B cell (primary cell): ENCODE data around the gene URGCP. TPM values are rescaled to one million over a fixed set of nuclear protein-coding genes. Genes with fewer than 3 reads are reported as not detected.

Experiments
- ATAC-seq: fragments of 200-7000 bp; cut with Tn5 transposase; one replicate; pipeline ENCODE4 v1.10.0; 2021; ENCODE audit warnings: low read depth, mild to moderate bottlenecking, moderate number of reproducible peaks, moderate library complexity
- CTCF ChIA-PET: fragments of 350-600 bp; sonication (Branson Sonifier 250); formaldehyde crosslinking; loops from one replicate; lab custom pipeline; 2021; ENCODE audit warnings: antibody characterized with exemption, inconsistent platforms; lab: Charles Lee
- POLR2A ChIA-PET: fragments of 350-600 bp; sonication (Branson Sonifier 250); formaldehyde crosslinking; loops from one replicate; lab custom pipeline; 2021; ENCODE audit warnings: antibody characterized with exemption; lab: Charles Lee
- DNase-seq: peaks from one replicate; pipeline ENCODE4 v3.0.0; 2013
- H2AFZ ChIP-seq: 2 replicates; pipeline ENCODE4 v1.6.1; 2012; ENCODE audit warnings: mild to moderate bottlenecking, low read depth, low read length; ENCODE audit not compliant: insufficient read depth, poor library complexity, severe bottlenecking
- H3K27ac ChIP-seq, 2 donors: 1 replicate in 1 of 2; 2 replicates in 1 of 2; pipeline ENCODE4 v1.5.1; 2012 to 2013; ENCODE audit warnings: low read length in 2 of 2, mild to moderate bottlenecking in 2 of 2, moderate library complexity in 1 of 2
- H3K27me3 ChIP-seq, 4 experiments: fragments of 200-600 bp in 1 of 4; sonication (generic) in 1 of 4; replicated peaks in 1 of 4; 1 replicate in 2 of 4; 2 replicates in 2 of 4; pipeline versions ENCODE4 v1.6.1 to v1.7.0; 2013 to 2016; ENCODE audit warnings: low read length in 3 of 4, mild to moderate bottlenecking in 2 of 4, mixed read lengths in 1 of 4, moderate library complexity in 1 of 4; ENCODE audit not compliant: insufficient read depth in 4 of 4, control insufficient read depth in 3 of 4; ENCODE audit errors: control extremely low read depth in 1 of 4
- H3K36me3 ChIP-seq, 2 experiments: replicated peaks in 1 of 2; 1 replicate in 1 of 2; 2 replicates in 1 of 2; pipeline versions ENCODE4 v1.6.1 to v1.7.1; 2013; ENCODE audit warnings: low read length in 1 of 2; ENCODE audit not compliant: insufficient read depth in 2 of 2, control insufficient read depth in 1 of 2; ENCODE audit errors: control extremely low read depth in 1 of 2, extremely low read depth in 1 of 2
- H3K4me1 ChIP-seq, 2 donors: fragments of 200-600 bp in 1 of 2; sonication (generic) in 1 of 2; 1 replicate in 1 of 2; 2 replicates in 1 of 2; pipeline versions ENCODE4 v1.5.1 to v1.6.1; 2013 to 2017; ENCODE audit warnings: low read length in 2 of 2; ENCODE audit not compliant: control insufficient read depth in 2 of 2, insufficient read depth in 2 of 2
- H3K4me2 ChIP-seq: replicated peaks from 2 replicates; pipeline ENCODE3; 2012; ENCODE audit warnings: mild to moderate bottlenecking, low read depth, low read length; ENCODE audit not compliant: poor library complexity, severe bottlenecking
- H3K4me3 ChIP-seq, 5 experiments: fragments of 200-600 bp in 1 of 5; sonication (generic) in 1 of 5; 1 replicate in 3 of 5; 2 replicates in 2 of 5; pipeline versions ENCODE4 v1.5.1 to v1.7.0; 2011 to 2016; ENCODE audit warnings: low read length in 4 of 5, mild to moderate bottlenecking in 4 of 5, low read depth in 2 of 5, control low read depth in 1 of 5, moderate library complexity in 1 of 5; ENCODE audit not compliant: insufficient read depth in 1 of 5; ENCODE audit errors: control extremely low read depth in 1 of 5, extremely low read depth in 1 of 5
- H3K79me2 ChIP-seq: fragments of 200-600 bp; sonication (generic); one replicate; pipeline ENCODE4 v1.6.0; 2016; ENCODE audit warnings: low read length; ENCODE audit not compliant: control insufficient read depth, insufficient read depth
- H3K9ac ChIP-seq: fragments of 200-600 bp; sonication (generic); 2 replicates; pipeline ENCODE4 v1.6.1; 2017; ENCODE audit warnings: mild to moderate bottlenecking, low read length, moderate library complexity
- H3K9me3 ChIP-seq, 3 donors: one replicate each; pipeline versions ENCODE4 v1.6.1 to v1.7.1; 2013; ENCODE audit warnings: low read length in 2 of 3; ENCODE audit not compliant: control insufficient read depth in 2 of 3, insufficient read depth in 1 of 3; ENCODE audit errors: control extremely low read depth in 1 of 3
- H4K20me1 ChIP-seq: 2 replicates; pipeline ENCODE4 v1.6.0; 2012; ENCODE audit warnings: mild to moderate bottlenecking, low read length; ENCODE audit not compliant: insufficient read depth, control insufficient read depth, poor library complexity, severe bottlenecking
- H3K27ac Mint-ChIP-seq: one replicate; pipeline ENCODE4 v1.8.0; 2021; ENCODE audit warnings: mixed read lengths
- H3K27me3 Mint-ChIP-seq: one replicate; pipeline ENCODE4 v1.8.0; 2021; ENCODE audit warnings: mixed read lengths
- H3K4me1 Mint-ChIP-seq: one replicate; pipeline ENCODE4 v1.8.0; 2021; ENCODE audit warnings: mixed read lengths
- H3K4me3 Mint-ChIP-seq: one replicate; pipeline ENCODE4 v1.8.0; 2021; ENCODE audit warnings: mixed read lengths
- H3K9me3 Mint-ChIP-seq: one replicate; pipeline ENCODE4 v1.8.0; 2022; ENCODE audit warnings: mixed read lengths; ENCODE audit not compliant: insufficient read depth
- CTCF ChIP-seq: fragments of 200-600 bp; IDR thresholded peaks from one replicate; pipeline ENCODE4 v1.8.0; 2022; ENCODE audit warnings: antibody characterized with exemption, mild to moderate bottlenecking
- EZH2 ChIP-seq: IDR thresholded peaks from 2 replicates; pipeline ENCODE4 v1.6.1; 2012; ENCODE audit warnings: borderline replicate concordance, low read depth, mild to moderate bottlenecking, moderate library complexity, low read length; ENCODE audit not compliant: insufficient read depth, poor library complexity, severe bottlenecking
- WGBS: methylation state at CpG from one replicate; pipeline ENCODE4 v1.1.5; 2013; ENCODE audit warnings: missing lambda C conversion rate; ENCODE audit not compliant: insufficient coverage; 5-methylcytosine and 5-hydroxymethylcytosine counted together
- intact Hi-C: fragments of 100-400 bp; cut with micrococcal nuclease; formaldehyde crosslinking; loops from one replicate; pipeline ENCODE4 v1.10.0; 2022
- polyA plus RNA-seq: library from polyadenylated mRNA; depleted of rRNA; stranded (reverse); fragments of >200 nt; gene quantifications from 2 replicates; pipeline ENCODE4 v1.2.3, GENCODE V29; 2012
- total RNA-seq, 2 donors: library from RNA; stranded (reverse); fragments of 120-200 nt in 1 of 2; gene quantifications; 1 replicate in 1 of 2; 2 replicates in 1 of 2; pipeline versions ENCODE4 v1.2.3 to v1.2.4, GENCODE V29; 2013 to 2022

Gene URGCP
- total and polyA plus RNA-seq, 2 donors (not counting 1 experiment from before 2014, with no cell fraction given), result 16.5 to 25.1 TPM

DNA sequence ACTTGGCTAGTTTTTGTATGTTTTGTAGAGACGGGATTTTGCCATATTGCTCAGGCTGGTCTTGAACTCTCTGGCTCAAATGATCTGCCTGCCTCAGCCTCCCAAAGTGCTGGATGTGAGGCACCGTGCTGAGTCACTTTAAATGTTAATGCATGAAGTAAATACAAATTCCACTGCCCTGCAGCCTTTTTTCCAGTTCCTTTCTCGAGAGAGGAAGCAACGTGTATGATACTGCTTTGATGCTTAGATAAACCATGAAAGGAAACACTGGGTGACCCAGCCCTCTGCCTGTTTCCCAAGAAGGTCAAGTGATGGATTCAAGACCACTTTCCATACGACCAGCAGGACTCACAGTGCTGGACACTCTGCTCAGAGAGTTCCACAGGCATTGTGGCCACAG, 25.8 kb downstream of the URGCP start:
- no peaks in the 10 kb centered on the region for H3K79me2 ChIP-seq
- peaks cover 0 to 5% of the 10 kb centered on the region in 2 donors for H3K4me1 ChIP-seq
- intact Hi-C loops, result no loop called here
- DNase-seq (no peak), ATAC-seq (no peak)
- ChIA-PET CTCF (interaction anchor here (0.5 kb wide), 1 partner anchor 339 kb away, joined by 3 read pairs; no protein-coding TSS in a partner anchor), POLR2A (no interaction called here)
- H3K27ac Mint-ChIP-seq, result no peak overlapping the region
- H3K27ac ChIP-seq, result no peak overlapping the region
- H3K4me3 Mint-ChIP-seq, result no peak overlapping the region
- no peaks in the 10 kb centered on the region for H3K9me3 Mint-ChIP-seq
- H3K4me2 ChIP-seq, result no peak overlapping the region
- H4K20me1 ChIP-seq, result no peaks in the 10 kb centered on the region
- no peak overlapping the region for H2AFZ ChIP-seq
- H3K4me3 ChIP-seq, result no peak overlapping the region
- TF ChIP-seq EZH2 (no peak), CTCF (no peak)
- no peaks in the 10 kb centered on the region for H3K27me3 ChIP-seq
- whole genome bisulfite sequencing, result 88% methylated on average over 5 of the region's 5 CpGs
- no peak overlapping the region for H3K9ac ChIP-seq
- H3K9me3 ChIP-seq, result no peaks in the 10 kb centered on the region
- H3K27me3 Mint-ChIP-seq, result no peaks in the 10 kb centered on the region
- H3K4me1 Mint-ChIP-seq, result peaks cover 8% of the 10 kb centered on the region
- peaks cover 0 to 54% of the 10 kb centered on the region in 2 experiments for H3K36me3 ChIP-seq

- DNase-seq (no peak), ATAC-seq (no peak)
- no peaks in the 10 kb centered on the region for H3K27me3 Mint-ChIP-seq
- peaks cover 0 to 5% of the 10 kb centered on the region in 2 donors for H3K4me1 ChIP-seq
- no peaks in the 10 kb centered on the region for H3K9me3 Mint-ChIP-seq
- no peak overlapping the region for H3K27ac Mint-ChIP-seq
- intact Hi-C loops, result no loop called here
- no peak overlapping the region for H3K9ac ChIP-seq
- no peak overlapping the region for H3K27ac ChIP-seq
- no peaks in the 10 kb centered on the region for H3K27me3 ChIP-seq
- TF ChIP-seq CTCF (no peak), EZH2 (no peak)
- no peak overlapping the region for H3K4me2 ChIP-seq
- CTCF ChIA-PET, result no interaction called here
- H3K4me3 Mint-ChIP-seq, result no peak overlapping the region
- H3K36me3 ChIP-seq, result peaks cover 0 to 51% of the 10 kb centered on the region in 2 experiments
- H3K79me2 ChIP-seq, result no peaks in the 10 kb centered on the region
- H3K4me3 ChIP-seq, result no peak overlapping the region
- H3K4me1 Mint-ChIP-seq, result peaks cover 11% of the 10 kb centered on the region
- no peaks in the 10 kb centered on the region for H4K20me1 ChIP-seq
- POLR2A ChIA-PET, result no interaction called here
- 80% methylated on average over 1 of the region's 2 CpGs for WGBS
- no peak overlapping the region for H2AFZ ChIP-seq
- no peaks in the 10 kb centered on the region for H3K9me3 ChIP-seq
Measured at GRCh38 chr7:43879477-43879876, 26.9 kb downstream of the URGCP start.
